Measurements from ENCODE around the gene TFDP2.

DNA sequence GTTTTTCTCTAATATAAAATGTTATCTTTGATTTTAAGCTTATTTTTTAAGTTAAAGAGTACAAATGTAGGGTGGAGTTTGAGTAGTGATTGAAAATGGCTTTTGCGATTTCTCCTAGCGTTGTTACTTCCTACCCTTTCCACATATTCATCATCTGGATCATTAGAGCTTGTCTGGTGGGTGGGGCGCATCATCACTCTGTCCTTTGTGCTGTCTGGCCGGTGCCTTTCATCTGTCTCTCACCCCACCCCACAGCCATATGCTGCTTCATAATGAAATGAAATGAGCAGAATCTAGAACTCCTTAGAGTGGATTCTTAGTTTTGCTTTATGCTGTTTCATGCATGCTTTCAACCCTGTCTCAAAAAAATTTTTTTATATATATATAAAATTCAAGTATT, 228.6 kb downstream of the TFDP2 start:
- TF ChIP-seq, protein P1, sequence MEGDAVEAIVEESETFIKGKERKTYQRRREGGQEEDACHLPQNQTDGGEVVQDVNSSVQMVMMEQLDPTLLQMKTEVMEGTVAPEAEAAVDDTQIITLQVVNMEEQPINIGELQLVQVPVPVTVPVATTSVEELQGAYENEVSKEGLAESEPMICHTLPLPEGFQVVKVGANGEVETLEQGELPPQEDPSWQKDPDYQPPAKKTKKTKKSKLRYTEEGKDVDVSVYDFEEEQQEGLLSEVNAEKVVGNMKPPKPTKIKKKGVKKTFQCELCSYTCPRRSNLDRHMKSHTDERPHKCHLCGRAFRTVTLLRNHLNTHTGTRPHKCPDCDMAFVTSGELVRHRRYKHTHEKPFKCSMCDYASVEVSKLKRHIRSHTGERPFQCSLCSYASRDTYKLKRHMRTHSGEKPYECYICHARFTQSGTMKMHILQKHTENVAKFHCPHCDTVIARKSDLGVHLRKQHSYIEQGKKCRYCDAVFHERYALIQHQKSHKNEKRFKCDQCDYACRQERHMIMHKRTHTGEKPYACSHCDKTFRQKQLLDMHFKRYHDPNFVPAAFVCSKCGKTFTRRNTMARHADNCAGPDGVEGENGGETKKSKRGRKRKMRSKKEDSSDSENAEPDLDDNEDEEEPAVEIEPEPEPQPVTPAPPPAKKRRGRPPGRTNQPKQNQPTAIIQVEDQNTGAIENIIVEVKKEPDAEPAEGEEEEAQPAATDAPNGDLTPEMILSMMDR (IDR thresholded peaks at IDR 0.05; ENCODE audit: low read depth, low read length): no peak
- TF ChIP-seq EZH2phosphoT487 (IDR thresholded peaks at IDR 0.05; ENCODE audit: low read depth): no peak

Data from OCI-LY3 (cell line).